ENCODE measurements around the gene KRTAP5-10. TPM values are rescaled to one million over a fixed set of nuclear protein-coding genes. Genes with fewer than 3 reads are reported as not detected.
"Not testable (repeated sequence)": the region's sequence is repeated elsewhere in the genome, so short reads cannot be mapped to it uniquely, and the experiment has no call there.

The KRTAP5-10 gene
- total RNA-seq, 4 donors from 2014 or later: not detected

DNA sequence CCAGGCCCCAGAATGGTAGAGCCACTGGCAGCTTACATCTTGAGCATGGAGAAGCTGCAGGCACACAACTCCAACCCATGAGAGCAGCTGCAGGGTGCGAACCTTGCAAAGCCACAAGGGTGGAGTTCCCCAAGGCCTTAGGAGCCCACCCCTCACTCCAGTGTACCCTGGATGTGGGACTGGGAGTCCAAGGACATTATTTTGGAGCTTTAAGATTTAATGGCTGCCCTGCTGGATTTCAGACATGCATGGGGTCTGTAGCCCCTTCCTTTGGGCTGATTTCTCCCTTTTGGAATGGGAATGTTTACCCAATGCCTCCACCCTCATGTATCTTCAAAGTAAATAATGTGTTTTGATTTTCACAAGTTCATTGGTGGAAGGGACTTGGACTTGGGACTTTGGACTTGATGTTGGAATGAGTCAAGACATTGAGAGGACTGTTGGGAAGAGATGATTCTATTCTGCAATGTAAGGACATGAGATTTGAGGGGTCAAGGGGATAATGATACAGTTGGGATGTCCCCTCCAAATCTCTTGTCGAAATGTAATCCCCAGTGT is 39.3 kb upstream of the KRTAP5-10 start:
- intact Hi-C loops (cut with DNase I): no loop called here
- no peak for TF ChIP-seq POLR2A (IDR thresholded peaks at IDR 0.05)
- TF ChIP-seq, protein P1, sequence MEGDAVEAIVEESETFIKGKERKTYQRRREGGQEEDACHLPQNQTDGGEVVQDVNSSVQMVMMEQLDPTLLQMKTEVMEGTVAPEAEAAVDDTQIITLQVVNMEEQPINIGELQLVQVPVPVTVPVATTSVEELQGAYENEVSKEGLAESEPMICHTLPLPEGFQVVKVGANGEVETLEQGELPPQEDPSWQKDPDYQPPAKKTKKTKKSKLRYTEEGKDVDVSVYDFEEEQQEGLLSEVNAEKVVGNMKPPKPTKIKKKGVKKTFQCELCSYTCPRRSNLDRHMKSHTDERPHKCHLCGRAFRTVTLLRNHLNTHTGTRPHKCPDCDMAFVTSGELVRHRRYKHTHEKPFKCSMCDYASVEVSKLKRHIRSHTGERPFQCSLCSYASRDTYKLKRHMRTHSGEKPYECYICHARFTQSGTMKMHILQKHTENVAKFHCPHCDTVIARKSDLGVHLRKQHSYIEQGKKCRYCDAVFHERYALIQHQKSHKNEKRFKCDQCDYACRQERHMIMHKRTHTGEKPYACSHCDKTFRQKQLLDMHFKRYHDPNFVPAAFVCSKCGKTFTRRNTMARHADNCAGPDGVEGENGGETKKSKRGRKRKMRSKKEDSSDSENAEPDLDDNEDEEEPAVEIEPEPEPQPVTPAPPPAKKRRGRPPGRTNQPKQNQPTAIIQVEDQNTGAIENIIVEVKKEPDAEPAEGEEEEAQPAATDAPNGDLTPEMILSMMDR (IDR thresholded peaks at IDR 0.05): no peak
- Histone ChIP-seq H3K27ac (no peak overlapping the region), H3K27me3 (no peaks in the 10 kb centered on the region), H3K4me3 (replicated peaks in 1 of 3) (no peak overlapping the region), H3K4me1 (no peaks in the 10 kb centered on the region), H3K36me3 (no peaks in the 10 kb centered on the region), H3K9me3 (no peaks in the 10 kb centered on the region)
- 82 to 96% methylated on average over 2 of the region's 2 CpGs for WGBS, 2 donors
- no peak for DNase-seq

DNA sequence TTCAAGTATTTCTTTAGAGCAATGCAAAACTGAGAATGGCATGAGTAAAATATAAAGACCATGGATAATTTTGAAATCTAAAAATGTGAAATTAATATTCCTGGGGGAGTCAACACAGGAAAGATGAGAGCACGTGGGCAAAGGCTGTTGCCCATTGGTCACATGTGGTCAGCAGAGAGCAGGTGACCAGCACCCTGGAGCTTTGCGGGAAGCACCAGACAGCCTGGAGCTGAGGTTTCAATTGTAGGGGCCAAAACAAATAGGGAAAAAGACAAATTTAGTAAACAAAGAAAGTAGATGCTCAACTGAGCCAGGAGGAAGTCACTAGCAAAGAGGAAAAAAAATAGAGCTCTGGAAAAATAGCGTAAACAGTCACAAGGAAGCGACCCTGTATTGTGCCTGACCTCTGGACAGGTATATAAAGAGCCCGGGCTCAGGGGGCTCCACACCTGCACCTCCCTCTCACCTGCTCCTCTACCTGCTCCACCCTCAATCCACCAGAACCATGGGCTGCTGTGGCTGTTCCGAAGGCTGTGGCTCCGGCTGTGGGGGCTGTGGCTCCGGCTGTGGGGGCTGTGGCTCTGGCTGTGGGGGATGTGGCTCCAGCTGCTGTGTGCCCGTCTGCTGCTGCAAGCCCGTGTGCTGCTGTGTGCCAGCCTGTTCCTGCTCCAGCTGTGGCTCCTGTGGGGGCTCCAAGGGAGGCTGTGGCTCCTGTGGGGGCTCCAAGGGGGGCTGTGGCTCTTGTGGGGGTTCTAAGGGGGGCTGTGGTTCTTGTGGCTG is 38.4 kb upstream of the KRTAP5-10 start, which contains the start of gene KRTAP5-7:
TSS of gene KRTAP5-7 (plus strand) at position 472 of the 780 bp plus-strand sequence. CDS start at position 506, 34 bp downstream.
- WGBS, 2 donors: 65 to 72% methylated on average over 5 to 7 of the region's 10 CpGs
- H3K27me3 ChIP-seq; intact Hi-C loops (cut with DNase I); H3K27ac ChIP-seq; H3K4me3 ChIP-seq (replicated peaks in 1 of 3); H3K36me3 ChIP-seq; DNase-seq; H3K9me3 ChIP-seq; H3K4me1 ChIP-seq: not testable (repeated sequence)

DNA sequence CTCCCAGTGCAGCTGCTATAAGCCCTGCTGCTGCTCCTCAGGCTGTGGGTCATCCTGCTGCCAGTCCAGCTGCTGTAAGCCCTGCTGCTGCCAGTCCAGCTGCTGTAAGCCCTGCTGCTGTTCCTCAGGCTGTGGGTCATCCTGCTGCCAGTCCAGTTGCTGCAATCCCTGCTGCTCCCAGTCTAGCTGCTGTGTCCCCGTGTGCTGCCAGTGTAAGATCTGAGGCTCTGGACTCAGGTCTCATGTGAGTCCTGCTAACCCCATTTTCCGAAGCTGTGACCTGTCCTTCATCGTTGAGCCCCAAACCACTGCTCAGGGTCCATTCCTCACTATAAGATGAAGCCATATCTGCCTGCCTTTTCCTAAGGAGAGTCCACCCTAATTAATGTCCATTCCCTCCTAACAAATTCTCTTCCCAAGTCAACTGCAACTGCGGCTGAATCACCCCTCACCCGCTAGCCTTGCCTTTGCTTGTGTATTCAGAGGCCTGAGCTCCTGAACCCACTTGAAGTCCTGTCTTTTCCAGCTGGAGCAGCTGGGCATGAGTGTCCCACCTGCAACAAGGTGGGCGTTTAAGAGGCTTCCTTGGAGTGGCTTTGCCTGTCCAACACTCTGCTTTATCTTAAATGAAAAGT is 37.7 kb upstream of the KRTAP5-10 start:
- no peak for DNase-seq
- Histone ChIP-seq H3K27ac (no peak overlapping the region), H3K4me3 (replicated peaks in 1 of 3) (no peak overlapping the region), H3K27me3 (no peaks in the 10 kb centered on the region), H3K4me1 (no peaks in the 10 kb centered on the region), H3K9me3 (no peaks in the 10 kb centered on the region), H3K36me3 (no peaks in the 10 kb centered on the region)
- 85 to 86% methylated on average over 6 of the region's 6 CpGs for WGBS, 2 donors
- TF ChIP-seq POLR2A (IDR thresholded peaks at IDR 0.05): no peak
- TF ChIP-seq, protein P1 (IDR thresholded peaks at IDR 0.05): no peak
- intact Hi-C loops (cut with DNase I): no loop called here

DNA sequence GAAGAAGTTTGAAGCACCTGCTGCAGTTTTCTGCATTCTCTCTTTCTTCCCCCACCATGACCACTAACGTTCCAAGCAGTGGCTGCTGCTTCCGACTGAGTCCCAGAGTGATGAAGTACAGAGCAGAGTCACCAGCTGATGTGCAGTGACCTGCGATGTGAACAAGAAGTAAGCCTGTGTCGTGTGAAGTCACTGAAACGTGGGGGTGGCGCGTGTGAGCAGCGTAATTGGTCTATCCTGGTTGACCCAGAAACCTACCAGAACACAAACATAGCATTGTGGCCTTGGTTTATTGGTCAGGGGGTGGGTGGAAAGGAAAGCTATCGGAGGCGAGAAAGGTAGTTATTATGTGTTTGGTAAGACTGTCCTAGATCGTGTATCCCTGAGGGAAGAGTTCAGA is 34.8 kb upstream of the KRTAP5-10 start:
- H3K4me3 ChIP-seq (replicated peaks in 1 of 3): no peak overlapping the region
- TF ChIP-seq, protein P1 (IDR thresholded peaks at IDR 0.05): no peak
- TF ChIP-seq POLR2A (IDR thresholded peaks at IDR 0.05): no peak
- 83% methylated on average over 11 of the region's 11 CpGs for WGBS, 2 donors
- H3K4me1 ChIP-seq: no peaks in the 10 kb centered on the region
- no peaks in the 10 kb centered on the region for H3K9me3 ChIP-seq
- H3K27me3 ChIP-seq: no peaks in the 10 kb centered on the region
- intact Hi-C loops (cut with DNase I): no loop called here
- no peak overlapping the region for H3K27ac ChIP-seq
- no peak for DNase-seq
- no peaks in the 10 kb centered on the region for H3K36me3 ChIP-seq

DNA sequence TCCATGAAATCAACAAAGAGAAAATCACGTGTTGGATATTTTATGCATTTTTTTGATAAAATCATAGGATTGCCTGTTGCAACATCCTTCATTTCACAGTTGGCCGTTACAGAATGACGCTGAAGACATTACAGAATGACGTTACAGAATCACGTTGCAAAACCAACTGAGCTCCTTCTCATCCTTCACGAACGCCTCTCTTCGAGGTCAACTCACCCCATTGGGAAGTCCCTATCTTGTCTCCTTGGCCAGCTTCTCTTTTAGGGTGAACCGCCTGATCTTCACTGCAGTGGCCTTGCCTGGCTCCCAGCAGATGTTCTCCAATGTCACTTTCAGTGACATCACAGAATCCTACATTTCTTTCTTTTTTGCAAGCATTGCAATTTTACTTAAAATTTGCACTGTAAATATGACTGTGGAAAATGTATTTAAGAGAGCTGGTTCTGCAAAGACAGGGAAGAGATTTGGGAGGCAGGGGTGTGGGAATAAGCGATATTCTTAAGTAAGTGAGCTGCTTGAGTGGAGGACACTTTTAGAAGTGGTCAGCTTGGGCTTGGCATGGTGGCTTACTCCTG is 33.2 kb upstream of the KRTAP5-10 start:
- 81 to 83% methylated on average over 10 of the region's 10 CpGs for WGBS, 2 donors

DNA sequence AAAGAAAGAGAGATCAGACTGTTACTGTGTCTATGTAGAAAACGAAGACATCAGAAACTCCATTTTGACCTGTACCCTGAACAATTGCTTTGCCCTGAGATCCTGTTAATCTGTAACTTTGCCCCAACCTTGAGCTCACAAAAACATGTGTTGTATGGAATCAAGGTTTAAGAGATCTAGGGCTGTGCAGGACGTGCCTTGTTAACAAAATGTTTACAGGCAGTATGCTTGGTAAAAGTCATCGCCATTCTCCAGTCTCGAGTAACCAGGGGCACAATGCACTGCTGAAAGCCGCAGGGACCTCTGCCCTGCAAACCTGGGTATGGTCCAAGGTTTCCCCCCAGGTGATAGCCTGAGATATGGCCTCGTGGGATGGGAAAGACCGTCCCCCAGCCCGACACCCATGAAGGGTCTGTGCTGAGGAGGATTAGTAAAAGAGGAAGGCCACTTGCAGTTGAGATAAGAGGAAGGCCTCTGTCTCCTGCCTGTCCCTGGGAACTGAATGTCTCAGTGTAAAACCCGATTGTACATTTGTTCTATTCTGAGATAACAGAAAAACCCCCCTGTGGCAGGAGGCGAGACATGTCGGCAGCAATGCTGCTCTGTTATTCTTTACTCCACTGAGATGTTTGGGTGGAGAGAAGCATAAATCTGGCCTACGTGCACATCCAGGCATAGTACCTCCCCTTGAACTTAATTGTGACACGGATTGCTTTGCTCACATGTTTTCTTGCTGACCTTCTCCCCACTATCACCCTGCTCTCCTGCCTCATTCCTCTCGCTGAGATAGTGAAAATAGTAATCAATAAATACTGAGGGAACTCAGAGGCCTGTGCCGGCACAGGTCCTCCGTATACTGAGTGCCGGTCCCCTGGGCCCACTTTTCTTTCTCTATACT is 30.4 kb upstream of the KRTAP5-10 start:
- intact Hi-C loops (cut with DNase I); H3K9me3 ChIP-seq; H3K27me3 ChIP-seq; DNase-seq; H3K4me3 ChIP-seq (replicated peaks in 1 of 3); H3K27ac ChIP-seq; H3K4me1 ChIP-seq; H3K36me3 ChIP-seq: not testable (repeated sequence)
- 82 to 84% methylated on average over 17 of the region's 17 CpGs for WGBS, 2 donors

More for the DNA sequence above, 33.2 kb upstream of the KRTAP5-10 start:
- Histone ChIP-seq H3K4me3 (replicated peaks in 1 of 3) (no peak overlapping the region), H3K4me1 (no peaks in the 10 kb centered on the region), H3K27ac (no peak overlapping the region), H3K36me3 (no peaks in the 10 kb centered on the region), H3K9me3 (no peaks in the 10 kb centered on the region), H3K27me3 (no peaks in the 10 kb centered on the region)
- intact Hi-C loops (cut with DNase I): no loop called here
- TF ChIP-seq, protein P1 (IDR thresholded peaks at IDR 0.05): no peak
- TF ChIP-seq POLR2A (IDR thresholded peaks at IDR 0.05): no peak
- no peak for DNase-seq
